Gastrocnemius medialis (tissue), 4 donors: Measurements from ENCODE around the gene PDZD7.

Source experiments
- CTCF ChIP-seq, 5 experiments: fragments of 450-650 bp in 3 of 5; fragments of 200-600 bp in 2 of 5; sonication (generic) in 2 of 5; IDR thresholded peaks in 4 of 5; conservative IDR thresholded peaks in 1 of 5; 1 replicate in 4 of 5; 2 replicates in 1 of 5; pipeline ENCODE4 v1.5.1; 2016 to 2019; ENCODE audit warnings: antibody characterized with exemption in 5 of 5, mild to moderate bottlenecking in 3 of 5, moderate library complexity in 3 of 5
- POLR2A ChIP-seq, 2 donors: fragments of 450-650 bp; IDR thresholded peaks; one replicate each; pipeline ENCODE4 v1.6.1; 2017; ENCODE audit warnings: antibody characterized with exemption in 2 of 2, mild to moderate bottlenecking in 2 of 2, moderate library complexity in 2 of 2

GRCh38 chr10:101020427-101021075 is 10.4 kb downstream of the PDZD7 start:
- TF ChIP-seq CTCF (IDR thresholded peaks at IDR 0.05 in 4 of 5, conservative IDR thresholded peaks at IDR 0.05 in 1 of 5) (no peak), POLR2A (IDR thresholded peaks at IDR 0.05) (no peak)
